Heart right ventricle (tissue), 16 donors: ENCODE measurements around the gene DIPK1A. TPM values are rescaled to one million over a fixed set of nuclear protein-coding genes. Genes with fewer than 3 reads are reported as not detected.
A peak's percentile ranks its signal among the peaks of the same experiment; 100 is the strongest.

Experiments used
- ATAC-seq, 8 donors: fragments of 200-7000 bp; cut with Tn5 transposase; one replicate each; pipeline ENCODE4 v1.9.1; 2020; ENCODE audit warnings: mild to moderate bottlenecking in 8 of 8, moderate library complexity in 8 of 8, moderate number of reproducible peaks in 1 of 8
- DNase-seq, 2 donors: peaks; one replicate each; pipeline ENCODE4 v3.0.0-alpha.2; 2020
- H3K27ac ChIP-seq, 10 donors: fragments of 200-600 bp; sonication (generic) in 2 of 10; one replicate each; pipeline versions ENCODE4 v1.5.0 to v1.8.0; 2020 to 2022; ENCODE audit warnings: mild to moderate bottlenecking in 3 of 10
- H3K27me3 ChIP-seq, 7 donors: fragments of 200-600 bp; one replicate each; pipeline ENCODE4 v1.8.0; 2021 to 2022; ENCODE audit warnings: mild to moderate bottlenecking in 2 of 7
- H3K36me3 ChIP-seq, 9 donors: fragments of 200-600 bp; sonication (generic) in 1 of 9; one replicate each; pipeline versions ENCODE4 v1.5.0 to v1.8.0; 2020 to 2022; ENCODE audit warnings: mild to moderate bottlenecking in 2 of 9
- H3K4me1 ChIP-seq, 9 donors: fragments of 200-600 bp; sonication (generic) in 1 of 9; one replicate each; pipeline versions ENCODE4 v1.5.0 to v1.8.0; 2020 to 2022; ENCODE audit warnings: mild to moderate bottlenecking in 4 of 9
- H3K4me3 ChIP-seq, 10 donors: fragments of 200-600 bp; sonication (generic) in 2 of 10; one replicate each; pipeline versions ENCODE4 v1.5.0 to v1.8.0; 2020 to 2022; ENCODE audit warnings: mild to moderate bottlenecking in 7 of 10, moderate library complexity in 2 of 10
- H3K9me3 ChIP-seq, 11 donors: fragments of 200-600 bp in 10 of 11; sonication (generic) in 2 of 11; one replicate each; pipeline versions ENCODE4 v1.5.0 to v1.8.0; 2013 to 2022; ENCODE audit warnings: mild to moderate bottlenecking in 2 of 11, control low read depth in 1 of 11, moderate library complexity in 1 of 11
- WGBS, 2 donors: extraction: QIAGEN DNeasy Blood & Tissue Kit; methylation state at CpG; one replicate each; pipeline ENCODE4 v1.1.7; 2013; ENCODE audit warnings: inconsistent platforms in 1 of 2; 5-methylcytosine and 5-hydroxymethylcytosine counted together
- intact Hi-C, 10 donors: fragments of 100-400 bp; cut with DNase I; formaldehyde crosslinking; loops; one replicate each; pipeline versions ENCODE4 v1.11.1 to v1.14.2; 2022
- polyA plus RNA-seq, 2 donors: library from polyadenylated mRNA; stranded (reverse); fragments of 200-250 nt; gene quantifications; one replicate each; pipeline ENCODE4 v1.2.3, GENCODE V29; 2013
- total RNA-seq, 10 donors: library from RNA; stranded (reverse); fragmentation: NEBNext Ultra II Directional in 3 of 10; extraction: Animal tissue kit (Norgen Biotek cat#: 25700) in 3 of 10; gene quantifications; one replicate each; pipeline versions ENCODE4 v1.2.1 to v1.2.4, GENCODE V29; 2021 to 2023
- TF ChIP-seq, protein P1 (sequence below), 9 donors: fragments of 200-600 bp; sonication (generic) in 2 of 9; IDR thresholded peaks; one replicate each; pipeline versions ENCODE4 v1.5.0 to v1.8.0; 2021 to 2022; ENCODE audit warnings: antibody characterized with exemption in 9 of 9, mild to moderate bottlenecking in 5 of 9, moderate library complexity in 1 of 9
- donor health status: Arrhythmogenic right ventricular cardiomyopathy.
- donor health status: ischemic (EF 13 %, LVEDD 7.1; RV severe dilation, severe dysfunction).
- donor health status: healthy with polysubstance abuse.
- donor health status: DM: no; HTN: yes; CAD: no.
- donor health status: DM: no; HTN: no; CAD: no.
- donor health status: ischemic (EF 25% LVEDD 6.9; RV normal size, moderate dysfunction).
- donor health status: ischemic (EF 25% LVEDD 5.7; RV mildly dilated, moderate dysfunction).
- donor health status: healthy.
- donor health status: DM: yes; HTN: yes; CAD: no.
- donor health status: Ischemic cardiomyopathy.
- donor health status: ischemic (EF 35%, LVEDD 5.7; RV mildly dilated, moderate dysfunction).
- donor health status: nonischemic (EF 11% LVEDD 7.7; RV severe dilation, severe dysfunction).
- donor health status: DM: yes; HTN: yes; CAD: no.
- donor health status: PGD.
- donor health status: ischemic (EF 29% LVEDD 5.4; RV normal size, mild dysfunction).
- donor health status: nonischemic (EF 23%, LVEDD 6.1; RV moderate dilation, normal function).

DIPK1A gene
- total and polyA plus RNA-seq, 12 donors = 3.4 to 8.5 (median 6.3) TPM

DNA sequence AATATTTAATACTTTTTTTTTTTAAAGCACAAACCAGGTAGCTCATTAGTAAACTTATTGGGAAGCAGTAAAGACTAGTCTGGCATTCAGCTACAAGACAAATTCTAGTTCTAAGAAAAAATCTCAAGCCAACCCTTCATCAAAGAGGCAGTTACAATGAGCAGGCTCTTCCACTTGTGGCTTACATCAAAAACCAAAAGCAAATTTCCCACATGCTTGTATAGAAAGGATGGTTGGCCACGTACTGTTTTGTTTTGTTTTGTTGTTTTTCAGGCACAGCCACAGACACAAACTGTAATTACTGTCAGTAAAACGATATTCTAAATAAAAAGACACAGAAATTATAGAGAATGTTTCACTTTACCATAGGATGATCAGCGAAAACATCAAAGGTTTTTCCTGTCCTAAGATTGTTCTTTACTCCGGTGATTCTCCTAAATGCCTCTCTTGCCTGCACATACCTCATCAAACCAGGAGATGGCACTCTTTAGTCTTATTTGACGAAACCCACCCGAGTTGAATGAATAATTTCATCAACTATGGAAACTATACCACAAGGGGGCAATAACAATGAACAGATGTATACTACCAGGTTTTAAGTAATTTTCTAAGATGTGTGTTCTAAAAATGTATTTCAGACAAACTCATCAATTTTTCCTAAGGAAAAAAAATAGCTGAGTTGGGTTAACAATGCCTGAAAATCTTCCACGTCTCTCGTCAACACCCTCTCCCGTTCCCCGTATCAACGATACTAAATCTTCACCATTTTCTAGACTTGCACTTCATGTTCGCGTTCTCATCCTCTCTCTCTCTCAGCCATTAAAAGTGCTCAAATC is 102.5 kb downstream of the DIPK1A start:
- TF ChIP-seq, protein P1, sequence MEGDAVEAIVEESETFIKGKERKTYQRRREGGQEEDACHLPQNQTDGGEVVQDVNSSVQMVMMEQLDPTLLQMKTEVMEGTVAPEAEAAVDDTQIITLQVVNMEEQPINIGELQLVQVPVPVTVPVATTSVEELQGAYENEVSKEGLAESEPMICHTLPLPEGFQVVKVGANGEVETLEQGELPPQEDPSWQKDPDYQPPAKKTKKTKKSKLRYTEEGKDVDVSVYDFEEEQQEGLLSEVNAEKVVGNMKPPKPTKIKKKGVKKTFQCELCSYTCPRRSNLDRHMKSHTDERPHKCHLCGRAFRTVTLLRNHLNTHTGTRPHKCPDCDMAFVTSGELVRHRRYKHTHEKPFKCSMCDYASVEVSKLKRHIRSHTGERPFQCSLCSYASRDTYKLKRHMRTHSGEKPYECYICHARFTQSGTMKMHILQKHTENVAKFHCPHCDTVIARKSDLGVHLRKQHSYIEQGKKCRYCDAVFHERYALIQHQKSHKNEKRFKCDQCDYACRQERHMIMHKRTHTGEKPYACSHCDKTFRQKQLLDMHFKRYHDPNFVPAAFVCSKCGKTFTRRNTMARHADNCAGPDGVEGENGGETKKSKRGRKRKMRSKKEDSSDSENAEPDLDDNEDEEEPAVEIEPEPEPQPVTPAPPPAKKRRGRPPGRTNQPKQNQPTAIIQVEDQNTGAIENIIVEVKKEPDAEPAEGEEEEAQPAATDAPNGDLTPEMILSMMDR (IDR thresholded peaks at IDR 0.05) = peak; percentile 89 to 100 (median 96)
- H3K36me3 ChIP-seq = no peaks in the 10 kb centered on the region
- intact Hi-C loops = loop anchor here (1.0 to 10.0 kb wide), 12 partner anchors 102 to 206 kb away; partner anchors contain the start of gene DIPK1A (in 6 of the 10)
- DNase-seq (peak in 1 of 2 donors; percentile 63), ATAC-seq (peak; percentile 63 to 89 (median 82))
- H3K27ac ChIP-seq = peak overlapping the region in 1 of 10 donors; percentile 3
- no peaks in the 10 kb centered on the region for H3K27me3 ChIP-seq
- H3K4me1 ChIP-seq = peaks cover 0 to 15% (median 5%) of the 10 kb centered on the region in 9 donors
- 19 to 22% methylated on average over 13 of the region's 13 CpGs for WGBS, 2 donors
- H3K4me3 ChIP-seq = peak overlapping the region in 7 of 10 donors; percentile 21 to 42 (median 38)
- H3K9me3 ChIP-seq = peaks cover 0 to 7% (median 0%) of the 10 kb centered on the region in 11 donors

DNA sequence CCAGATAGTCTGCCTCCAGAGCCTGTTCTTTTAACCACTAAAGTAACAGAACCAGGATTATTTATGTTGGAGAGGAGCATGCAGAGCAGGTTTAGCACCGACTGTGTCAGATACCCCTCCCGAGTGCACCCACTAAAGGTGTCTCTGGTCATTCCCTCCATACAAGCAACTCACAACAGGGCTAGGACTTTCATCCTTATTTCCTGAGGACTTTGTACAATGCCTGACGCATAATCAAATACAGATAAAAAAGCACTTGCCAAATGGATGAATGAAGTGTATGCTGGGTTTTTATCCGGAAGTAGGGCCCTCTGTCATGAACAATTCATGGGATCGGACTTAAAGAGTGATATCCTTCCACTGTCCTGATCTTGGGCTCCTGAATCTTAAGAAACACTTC is 103.4 kb downstream of the DIPK1A start:
- Histone ChIP-seq H3K36me3 (no peaks in the 10 kb centered on the region), H3K9me3 (peaks cover 0 to 7% (median 0%) of the 10 kb centered on the region in 11 donors), H3K4me3 (no peak overlapping the region), H3K27ac (no peak overlapping the region), H3K27me3 (no peaks in the 10 kb centered on the region), H3K4me1 (peaks cover 0 to 16% (median 5%) of the 10 kb centered on the region in 9 donors)
- TF ChIP-seq, protein P1 (IDR thresholded peaks at IDR 0.05) = no peak
- no peak for DNase-seq
- intact Hi-C loops = loop anchor here in 8 of 10 donors (1.0 to 10.0 kb wide), 9 partner anchors 103 to 207 kb away; partner anchors contain the start of gene DIPK1A (in 5 of the 8)
- ATAC-seq = no peak
- WGBS, 2 donors = 79 to 80% methylated on average over 5 of the region's 5 CpGs

DNA sequence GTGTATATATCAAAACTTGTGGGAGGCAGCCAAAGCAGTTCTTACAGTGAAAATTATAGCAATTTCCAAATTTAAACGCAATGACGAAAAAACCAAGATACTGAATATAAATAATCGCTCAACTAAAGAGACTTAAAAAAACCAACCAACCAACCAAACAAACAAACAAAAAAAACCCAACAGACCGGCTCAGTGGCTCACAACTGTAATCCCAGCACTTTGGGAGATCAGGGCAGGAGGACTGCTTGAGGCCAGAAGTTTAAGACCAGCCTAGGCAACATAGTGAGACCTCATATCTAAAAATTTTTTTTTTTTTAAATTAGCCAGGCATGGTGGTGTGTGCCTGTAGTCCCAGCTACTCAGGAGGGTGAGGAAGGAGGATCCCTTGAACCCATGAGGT is 106.0 kb downstream of the DIPK1A start:
- H3K4me1 ChIP-seq = peaks cover 0 to 27% (median 5%) of the 10 kb centered on the region in 9 donors
- intact Hi-C loops = loop anchor here in 5 of 10 donors (5.0 to 10.0 kb wide), 5 partner anchors 107 to 210 kb away; partner anchors contain the start of gene DIPK1A (in 3 of the 5)
- 80 to 98% methylated on average over 4 of the region's 4 CpGs for WGBS, 2 donors
- DNase-seq = no peak
- no peak overlapping the region for H3K4me3 ChIP-seq
- no peak overlapping the region for H3K27ac ChIP-seq
- no peak for ATAC-seq
- peaks cover 0 to 7% (median 0%) of the 10 kb centered on the region in 11 donors for H3K9me3 ChIP-seq
- no peaks in the 10 kb centered on the region for H3K27me3 ChIP-seq
- H3K36me3 ChIP-seq = peaks cover 0 to 5% (median 0%) of the 10 kb centered on the region in 9 donors
- TF ChIP-seq, protein P1 (IDR thresholded peaks at IDR 0.05) = no peak

DNA sequence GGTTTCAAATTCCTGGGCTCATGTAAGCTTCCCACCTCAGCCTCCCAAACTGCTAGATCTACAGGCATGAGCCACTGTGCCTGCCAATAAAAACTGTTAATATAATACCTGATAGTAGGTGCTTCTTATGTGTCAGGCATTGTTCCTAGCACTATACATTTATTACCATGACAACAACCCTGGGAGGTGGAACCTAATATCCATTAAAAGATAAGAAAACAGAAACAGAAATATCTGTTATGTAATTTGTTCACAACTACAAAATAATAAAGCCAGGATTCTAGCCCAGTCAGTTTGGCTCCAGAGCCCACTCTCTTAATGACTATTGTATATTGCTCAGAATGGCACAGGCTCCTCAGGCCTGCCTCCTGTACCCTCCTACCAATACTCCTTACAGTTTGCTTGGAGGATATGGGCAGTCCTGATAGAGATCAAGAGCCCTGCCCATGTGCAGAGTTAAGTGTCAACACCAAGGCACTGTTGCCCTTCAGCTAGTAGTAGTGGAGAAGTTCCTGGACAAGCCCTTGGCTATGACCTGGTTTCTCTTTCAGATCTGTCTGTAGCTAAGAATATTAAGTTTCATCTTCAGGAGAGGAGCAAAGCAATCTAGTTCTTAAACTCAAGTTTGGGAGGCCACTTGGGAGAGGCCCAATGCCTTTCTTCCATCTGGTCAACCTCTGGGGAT is 107.0 kb downstream of the DIPK1A start:
- TF ChIP-seq, protein P1 (IDR thresholded peaks at IDR 0.05) = no peak
- Histone ChIP-seq H3K27ac (no peak overlapping the region), H3K4me3 (no peak overlapping the region), H3K9me3 (peaks cover 0 to 7% (median 0%) of the 10 kb centered on the region in 11 donors), H3K4me1 (peaks cover 0 to 25% (median 0%) of the 10 kb centered on the region in 9 donors), H3K36me3 (peaks cover 0 to 15% (median 0%) of the 10 kb centered on the region in 9 donors), H3K27me3 (no peaks in the 10 kb centered on the region)
- DNase-seq = no peak
- intact Hi-C loops = loop anchor here in 2 of 10 donors (10.0 kb wide), 2 partner anchors 111 to 211 kb away; partner anchors contain the start of gene DIPK1A (in 2 of the 2)
- no peak for ATAC-seq
